Spinal cord (tissue), 10 donors: ENCODE data around the gene TAGLN. TPM values are rescaled to one million over a fixed set of nuclear protein-coding genes. Genes with fewer than 3 reads are reported as not detected.

Experiments used
- DNase-seq, 6 donors: peaks; one replicate each; pipeline versions ENCODE4 v3.0.0 to v3.0.0-alpha.2; 2013 to 2015; ENCODE audit warnings: low spot score in 6 of 6, low read depth in 4 of 6
- H3K27ac ChIP-seq: one replicate; pipeline ENCODE4 v1.5.1; 2013; ENCODE audit warnings: low read depth, low read length, control low read depth
- H3K27me3 ChIP-seq: one replicate; pipeline ENCODE4 v1.6.1; 2013; ENCODE audit warnings: low read length; ENCODE audit not compliant: control insufficient read depth, insufficient read depth
- H3K36me3 ChIP-seq: one replicate; pipeline ENCODE4 v1.6.1; 2013; ENCODE audit warnings: low read length; ENCODE audit not compliant: control insufficient read depth, insufficient read depth
- H3K4me1 ChIP-seq: one replicate; pipeline ENCODE4 v1.6.1; 2013; ENCODE audit warnings: low read length; ENCODE audit not compliant: control insufficient read depth, insufficient read depth
- H3K4me3 ChIP-seq: one replicate; pipeline ENCODE4 v1.5.1; 2013; ENCODE audit warnings: low read depth, low read length, control low read depth
- H3K9me3 ChIP-seq: one replicate; pipeline ENCODE4 v1.6.1; 2013; ENCODE audit warnings: low read length; ENCODE audit not compliant: control insufficient read depth, insufficient read depth
- WGBS: methylation state at CpG from one replicate; pipeline ENCODE4 v1.1.5; 2013; ENCODE audit warnings: missing lambda C conversion rate; ENCODE audit not compliant: insufficient coverage; 5-methylcytosine and 5-hydroxymethylcytosine counted together
- polyA plus RNA-seq, 2 donors: library from polyadenylated mRNA; unstranded; fragments of 120-200 nt; gene quantifications; one replicate each; pipeline ENCODE4 v1.2.1, GENCODE V29; 2013; ENCODE audit not compliant: insufficient read length in 2 of 2
- total RNA-seq, 2 donors: library from RNA; depleted of rRNA in 1 of 2; stranded (reverse); fragments of 120-200 nt in 1 of 2; fragments of >200 nt in 1 of 2; gene quantifications; one replicate each; pipeline versions ENCODE4 v1.2.3 to v1.2.4, GENCODE V29; 2013 to 2014
- donor health status: healthy.

The TAGLN gene
- total and polyA plus RNA-seq, 4 donors, result 41.8 to 245 (median 52.3) TPM

GRCh38 chr11:117226388-117227385 is 27.5 kb downstream of the TAGLN start:
- Histone ChIP-seq H3K9me3 (no peaks in the 10 kb centered on the region), H3K27me3 (no peaks in the 10 kb centered on the region), H3K27ac (no peak overlapping the region), H3K36me3 (peaks cover 78% of the 10 kb centered on the region), H3K4me1 (peaks cover 22% of the 10 kb centered on the region), H3K4me3 (no peak overlapping the region)
- peak in 5 of 6 donors; percentile 73 to 95 (median 83) for DNase-seq
- 85% methylated on average over 11 of the region's 19 CpGs for WGBS

GRCh38 chr11:117228091-117228490 is 28.9 kb downstream of the TAGLN start:
- no peaks in the 10 kb centered on the region for H3K9me3 ChIP-seq
- H3K4me3 ChIP-seq, result no peak overlapping the region
- H3K4me1 ChIP-seq, result peaks cover 22% of the 10 kb centered on the region
- no CpG with 5 or more reads among the region's 11 CpGs for WGBS
- H3K36me3 ChIP-seq, result peaks cover 71% of the 10 kb centered on the region
- H3K27me3 ChIP-seq, result no peaks in the 10 kb centered on the region
- no peak overlapping the region for H3K27ac ChIP-seq
- DNase-seq, result no peak

GRCh38 chr11:117229411-117229810 is 30.2 kb downstream of the TAGLN start:
- H3K9me3 ChIP-seq, result no peaks in the 10 kb centered on the region
- DNase-seq, result no peak
- no peaks in the 10 kb centered on the region for H3K27me3 ChIP-seq
- WGBS, result 94% methylated on average over 12 of the region's 12 CpGs
- H3K4me3 ChIP-seq, result no peak overlapping the region
- H3K27ac ChIP-seq, result no peak overlapping the region
- peaks cover 23% of the 10 kb centered on the region for H3K4me1 ChIP-seq
- H3K36me3 ChIP-seq, result peaks cover 57% of the 10 kb centered on the region

- Histone ChIP-seq H3K27me3 (no peaks in the 10 kb centered on the region), H3K4me3 (no peak overlapping the region), H3K9me3 (no peaks in the 10 kb centered on the region), H3K36me3 (peaks cover 52% of the 10 kb centered on the region), H3K27ac (no peak overlapping the region), H3K4me1 (peaks cover 23% of the 10 kb centered on the region)
- 77% methylated on average over 5 of the region's 5 CpGs for WGBS
- no peak for DNase-seq
Observed at GRCh38 chr11:117229931-117230285, 30.7 kb downstream of the TAGLN start.

GRCh38 chr11:117230286-117230961 is 31.3 kb downstream of the TAGLN start:
- peaks cover 47% of the 10 kb centered on the region for H3K36me3 ChIP-seq
- no peaks in the 10 kb centered on the region for H3K27me3 ChIP-seq
- no peak for DNase-seq
- peaks cover 23% of the 10 kb centered on the region for H3K4me1 ChIP-seq
- no peak overlapping the region for H3K27ac ChIP-seq
- H3K9me3 ChIP-seq, result no peaks in the 10 kb centered on the region
- 83% methylated on average over 8 of the region's 12 CpGs for WGBS
- peak overlapping the region; percentile 94 for H3K4me3 ChIP-seq

- DNase-seq, result no peak
- H3K36me3 ChIP-seq, result peaks cover 45% of the 10 kb centered on the region
- H3K27ac ChIP-seq, result peak overlapping the region; percentile 82
- H3K27me3 ChIP-seq, result no peaks in the 10 kb centered on the region
- peak overlapping the region; percentile 94 for H3K4me3 ChIP-seq
- WGBS, result 9% methylated on average over 13 of the region's 14 CpGs
- peaks cover 23% of the 10 kb centered on the region for H3K4me1 ChIP-seq
- no peaks in the 10 kb centered on the region for H3K9me3 ChIP-seq
Observed at GRCh38 chr11:117230999-117231841, 32.0 kb downstream of the TAGLN start.

- no peak for DNase-seq
- Histone ChIP-seq H3K36me3 (peaks cover 42% of the 10 kb centered on the region), H3K27me3 (no peaks in the 10 kb centered on the region), H3K27ac (peak within 1 kb of the TSS; percentile 97), H3K4me1 (peaks cover 20% of the 10 kb centered on the region), H3K9me3 (no peaks in the 10 kb centered on the region), H3K4me3 (peak within 1 kb of the TSS; percentile 94)
- 0% methylated on average over 12 of the region's 13 CpGs for WGBS
Observed at GRCh38 chr11:117231842-117232091, 32.6 kb downstream of the TAGLN start, which contains the start of gene PCSK7. TSS of gene PCSK7 (minus strand) at chr11:117232073. CDS start at chr11:117229844, 2,229 bp downstream.

- peak within 1 kb of the TSS; percentile 94 for H3K4me3 ChIP-seq
- H3K27ac ChIP-seq, result peak within 1 kb of the TSS; percentile 97
- H3K27me3 ChIP-seq, result no peaks in the 10 kb centered on the region
- peaks cover 41% of the 10 kb centered on the region for H3K36me3 ChIP-seq
- peak; percentile 62 to 95 (median 78) for DNase-seq
- peaks cover 20% of the 10 kb centered on the region for H3K4me1 ChIP-seq
- under 1% methylated on average over 65 of the region's 94 CpGs for WGBS
- H3K9me3 ChIP-seq, result no peaks in the 10 kb centered on the region
Observed at GRCh38 chr11:117232092-117232878, 33.1 kb downstream of the TAGLN start, which contains the start of gene RNF214. TSS of gene RNF214 (plus strand) at chr11:117232671. CDS start at chr11:117234273, 1,602 bp downstream.
